ENCODE results near the gene CBFA2T3.

CBFA2T3 gene

DNA sequence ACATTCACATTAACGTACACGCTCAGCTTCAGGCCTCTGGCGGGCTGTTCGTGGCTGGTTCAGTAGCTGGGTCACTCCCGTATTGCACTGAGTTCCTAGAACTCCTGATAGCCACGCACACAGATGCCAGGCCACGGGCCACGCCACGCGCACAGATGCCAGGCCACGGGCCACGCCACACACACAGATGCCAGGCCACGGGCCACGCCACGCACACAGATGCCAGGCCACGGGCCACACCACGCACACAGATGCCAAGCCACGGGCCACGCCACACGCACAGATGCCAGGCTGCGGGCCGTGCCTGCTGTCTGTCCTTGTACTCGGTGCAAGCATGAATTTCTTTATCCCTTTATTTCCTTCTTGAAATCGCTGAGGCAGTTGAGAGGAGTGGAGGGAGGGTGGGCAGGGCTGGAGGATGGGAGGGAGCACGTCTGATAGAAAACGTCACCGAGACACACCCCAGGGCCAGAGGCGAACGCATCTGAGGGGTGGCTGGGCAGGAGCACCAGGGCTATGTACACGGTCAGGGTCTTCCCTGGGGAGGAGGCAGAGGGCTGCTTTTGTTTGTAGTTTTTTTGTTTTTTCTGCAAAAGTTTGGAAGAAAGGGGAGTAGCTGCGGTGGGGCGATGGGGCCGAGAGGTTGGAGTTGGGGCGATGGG lies 101.9 kb downstream of the CBFA2T3 start:
- DNase-seq (ENCODE audit: low read depth), result no peak
- no peak overlapping the region for H3K4me3 ChIP-seq (ENCODE audit: control insufficient read depth, low read depth, low read length)
- TF ChIP-seq, protein P1, sequence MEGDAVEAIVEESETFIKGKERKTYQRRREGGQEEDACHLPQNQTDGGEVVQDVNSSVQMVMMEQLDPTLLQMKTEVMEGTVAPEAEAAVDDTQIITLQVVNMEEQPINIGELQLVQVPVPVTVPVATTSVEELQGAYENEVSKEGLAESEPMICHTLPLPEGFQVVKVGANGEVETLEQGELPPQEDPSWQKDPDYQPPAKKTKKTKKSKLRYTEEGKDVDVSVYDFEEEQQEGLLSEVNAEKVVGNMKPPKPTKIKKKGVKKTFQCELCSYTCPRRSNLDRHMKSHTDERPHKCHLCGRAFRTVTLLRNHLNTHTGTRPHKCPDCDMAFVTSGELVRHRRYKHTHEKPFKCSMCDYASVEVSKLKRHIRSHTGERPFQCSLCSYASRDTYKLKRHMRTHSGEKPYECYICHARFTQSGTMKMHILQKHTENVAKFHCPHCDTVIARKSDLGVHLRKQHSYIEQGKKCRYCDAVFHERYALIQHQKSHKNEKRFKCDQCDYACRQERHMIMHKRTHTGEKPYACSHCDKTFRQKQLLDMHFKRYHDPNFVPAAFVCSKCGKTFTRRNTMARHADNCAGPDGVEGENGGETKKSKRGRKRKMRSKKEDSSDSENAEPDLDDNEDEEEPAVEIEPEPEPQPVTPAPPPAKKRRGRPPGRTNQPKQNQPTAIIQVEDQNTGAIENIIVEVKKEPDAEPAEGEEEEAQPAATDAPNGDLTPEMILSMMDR (IDR thresholded peaks at IDR 0.05; ENCODE audit: control insufficient read depth, insufficient read depth, low read depth, low read length, missing control alignments), result no peak

DNA sequence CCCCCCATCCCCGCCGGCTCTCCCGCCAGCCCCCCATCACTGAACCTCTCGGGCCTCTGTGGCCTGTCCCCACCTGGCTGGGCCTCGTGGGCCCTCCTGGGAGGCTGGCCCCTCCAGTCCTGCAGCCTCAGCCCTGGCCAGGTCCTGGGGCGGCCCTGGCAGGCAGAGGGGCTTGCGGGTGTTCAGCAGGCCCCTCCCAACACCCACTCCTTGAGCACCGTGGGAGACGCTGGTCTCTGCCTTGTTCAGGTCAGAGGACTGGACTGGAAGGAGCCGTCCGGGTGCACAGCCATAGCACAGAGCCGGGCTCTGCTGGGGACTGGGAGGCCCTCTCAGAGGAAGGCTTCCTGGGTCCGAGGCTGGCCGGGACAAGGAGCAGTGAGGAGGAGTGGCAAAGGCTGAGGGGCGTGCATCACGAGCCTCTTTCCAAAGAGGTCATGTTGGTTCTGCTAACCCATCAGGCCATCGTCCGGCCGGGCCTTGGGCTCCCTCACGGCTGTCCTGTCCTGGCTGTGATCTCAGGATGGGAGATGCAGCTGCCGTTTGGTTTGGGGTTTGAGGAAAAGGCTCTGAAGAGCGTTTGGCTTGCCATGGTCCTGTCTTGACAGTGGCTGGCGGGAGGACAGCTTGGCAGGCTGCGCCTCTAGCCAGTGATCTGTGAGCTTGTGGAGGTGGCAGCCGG lies 104.2 kb downstream of the CBFA2T3 start:
- DNase-seq (ENCODE audit: low read depth), result no peak
- TF ChIP-seq, protein P1 (IDR thresholded peaks at IDR 0.05; ENCODE audit: control insufficient read depth, insufficient read depth, low read depth, low read length, missing control alignments), result no peak
- no peak overlapping the region for H3K4me3 ChIP-seq (ENCODE audit: control insufficient read depth, low read depth, low read length)

DNA sequence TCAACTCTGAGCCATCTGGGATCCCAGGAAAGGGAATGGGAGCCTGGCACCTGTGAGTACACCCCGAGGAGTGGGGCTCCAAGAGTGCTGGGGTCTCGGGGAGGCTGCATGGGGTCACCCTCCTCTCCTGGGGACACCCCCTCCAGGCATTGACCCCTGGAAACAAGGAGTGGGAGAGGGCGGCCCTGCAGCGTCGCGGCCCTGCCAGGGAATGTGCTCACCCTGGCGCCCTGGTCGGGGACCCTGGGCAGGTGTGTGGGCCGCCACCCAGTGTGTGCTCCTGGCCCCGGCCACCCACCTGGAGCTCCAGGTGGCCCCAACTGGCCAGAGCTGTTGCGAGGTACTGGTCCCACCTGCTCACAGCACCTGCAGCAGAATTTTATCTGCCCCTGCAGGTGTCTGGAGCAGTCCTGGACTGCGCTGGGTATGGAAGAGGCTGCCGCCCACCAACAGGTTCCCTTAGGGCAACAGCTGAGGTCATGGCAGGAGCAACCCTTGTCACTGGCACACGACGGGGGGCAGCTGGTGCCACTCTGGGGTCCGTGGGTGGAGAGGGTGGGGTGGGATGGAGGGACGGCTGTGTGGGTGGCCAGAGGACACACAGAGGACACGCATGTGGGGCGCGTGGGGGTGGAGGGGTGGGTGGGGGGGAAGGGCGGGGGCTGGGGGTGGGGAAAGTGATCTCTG lies 105.1 kb downstream of the CBFA2T3 start:
- DNase-seq (ENCODE audit: low read depth), result no peak
- no peak overlapping the region for H3K4me3 ChIP-seq (ENCODE audit: control insufficient read depth, low read depth, low read length)
- TF ChIP-seq, protein P1 (IDR thresholded peaks at IDR 0.05; ENCODE audit: control insufficient read depth, insufficient read depth, low read depth, low read length, missing control alignments), result no peak

DNA sequence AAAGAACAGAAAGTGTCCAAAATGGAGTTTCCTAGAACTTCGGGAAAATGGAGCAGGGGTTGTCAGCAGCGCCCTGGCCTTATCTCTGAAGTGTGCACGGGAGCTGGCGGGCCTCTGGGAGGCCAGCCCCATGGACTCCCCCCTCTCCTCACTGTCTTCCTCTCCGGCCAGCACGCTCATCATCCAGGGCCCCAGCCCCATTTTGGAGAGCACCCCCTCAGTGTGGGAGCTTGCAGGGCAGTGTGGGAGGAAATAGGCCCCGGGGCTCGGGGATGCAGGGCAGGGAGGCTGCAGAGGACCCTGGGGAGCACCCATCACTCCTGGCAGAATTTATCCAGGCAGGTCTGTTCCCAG lies 105.7 kb downstream of the CBFA2T3 start:
- no peak overlapping the region for H3K4me3 ChIP-seq (ENCODE audit: control insufficient read depth, low read depth, low read length)
- no peak for DNase-seq (ENCODE audit: low read depth)
- TF ChIP-seq, protein P1 (IDR thresholded peaks at IDR 0.05; ENCODE audit: control insufficient read depth, insufficient read depth, low read depth, low read length, missing control alignments), result no peak

DNA sequence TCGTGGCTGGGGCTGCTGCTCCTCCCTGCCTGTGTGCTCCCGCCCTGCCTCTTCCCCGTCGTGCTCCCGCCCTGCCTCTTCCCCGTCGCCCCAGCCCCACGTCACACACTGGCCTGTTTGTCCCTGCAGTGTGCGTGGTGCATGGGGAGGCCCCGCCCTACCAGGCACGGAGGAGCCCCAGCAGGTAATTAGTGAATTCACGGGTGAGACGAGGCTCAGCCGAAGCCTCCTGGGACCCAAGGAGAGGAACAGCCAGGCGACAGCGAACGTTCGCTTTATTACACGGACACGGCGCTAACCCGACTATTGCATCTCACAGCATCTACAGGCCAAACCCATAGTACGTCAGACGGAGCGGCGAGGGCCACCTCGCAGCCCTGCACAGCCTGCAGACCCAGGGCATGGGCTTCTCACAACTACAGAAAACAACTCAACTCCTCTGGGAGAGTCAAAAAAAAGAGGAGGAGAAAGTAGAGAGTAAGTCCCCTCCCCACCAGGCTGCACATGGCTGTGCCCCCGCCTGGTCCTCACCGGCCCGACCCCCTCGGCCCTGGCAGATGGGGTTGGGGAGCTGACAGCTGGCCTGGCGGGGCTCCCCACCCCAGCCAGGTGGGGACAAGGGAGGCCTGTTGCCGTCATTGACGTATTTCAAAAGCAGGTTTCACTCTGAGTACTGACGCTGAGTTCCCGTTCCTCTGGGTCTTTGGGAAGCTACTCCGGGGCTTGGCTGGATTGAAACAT lies 106.2 kb downstream of the CBFA2T3 start:
- DNase-seq (ENCODE audit: low read depth), result no peak
- TF ChIP-seq, protein P1 (IDR thresholded peaks at IDR 0.05; ENCODE audit: control insufficient read depth, insufficient read depth, low read depth, low read length, missing control alignments), result no peak
- no peak overlapping the region for H3K4me3 ChIP-seq (ENCODE audit: control insufficient read depth, low read depth, low read length)

DNA sequence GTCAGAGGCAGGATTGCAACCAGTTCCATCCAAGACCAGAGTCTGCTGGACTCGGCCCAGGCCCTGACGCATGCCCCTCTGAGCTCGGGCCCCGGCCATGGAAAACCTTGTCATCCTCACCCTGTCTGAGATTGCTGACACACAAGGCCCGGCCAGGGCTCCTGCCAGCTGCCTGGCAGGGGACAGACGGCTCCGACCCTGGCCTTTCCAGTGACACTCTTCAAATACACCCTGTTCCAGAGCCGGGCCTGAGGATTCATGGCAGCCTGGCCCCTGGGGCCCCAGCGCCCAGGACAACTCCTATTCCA lies 107.4 kb downstream of the CBFA2T3 start:
- TF ChIP-seq, protein P1 (IDR thresholded peaks at IDR 0.05; ENCODE audit: control insufficient read depth, insufficient read depth, low read depth, low read length, missing control alignments), result no peak
- DNase-seq (ENCODE audit: low read depth), result no peak
- no peak overlapping the region for H3K4me3 ChIP-seq (ENCODE audit: control insufficient read depth, low read depth, low read length)
